ENCODE results near the gene KRT75. TPM values are rescaled to one million over a fixed set of nuclear protein-coding genes. Genes with fewer than 3 reads are reported as not detected.

Gene KRT75
- polyA plus RNA-seq, 2 of the 4 experiments (the other 2 are of a cell fraction) = not detected

DNA sequence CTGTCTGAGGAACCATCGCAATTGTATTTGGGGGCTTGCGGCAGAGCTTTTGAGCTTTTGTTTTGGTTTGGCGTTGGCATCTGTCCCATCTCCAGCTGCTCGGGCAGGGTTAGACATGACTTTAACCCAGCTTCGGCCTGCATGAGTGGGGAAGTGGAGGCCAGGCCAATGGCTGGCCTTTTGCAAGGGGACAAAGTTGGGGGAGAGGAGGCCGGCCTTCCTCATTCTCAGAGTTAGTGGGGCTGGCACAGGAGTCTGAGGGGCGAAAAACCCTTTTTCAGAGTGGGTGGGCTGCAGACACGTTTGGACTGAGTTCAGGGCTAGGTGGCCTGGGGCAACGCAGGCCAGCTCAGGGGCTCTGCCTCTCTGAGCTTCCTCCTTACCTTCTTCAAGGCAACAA is 33.3 kb downstream of the KRT75 start:
- POLR2A ChIA-PET = no interaction called here

DNA sequence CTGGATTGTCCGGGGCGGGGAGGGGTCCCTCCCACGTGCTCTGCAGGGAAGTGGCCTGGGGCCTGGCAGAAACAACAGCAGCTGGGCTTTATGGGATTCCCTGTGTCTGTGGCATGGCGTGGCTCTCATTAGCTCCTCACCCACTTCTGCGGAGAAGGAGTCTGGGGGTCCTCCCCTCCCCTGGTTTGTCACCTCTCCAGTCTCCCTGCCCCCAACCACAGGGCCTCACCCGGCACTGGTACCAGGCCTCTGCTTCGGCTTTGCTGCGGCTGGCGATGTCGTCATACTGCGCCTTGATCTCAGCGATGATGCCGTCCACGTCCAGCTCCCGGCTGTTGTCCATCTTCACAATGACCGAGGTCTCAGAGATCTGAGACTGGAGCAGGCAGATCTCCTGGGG is 34.4 kb downstream of the KRT75 start:
- ChIA-PET CTCF (interaction anchor here (0.6 to 46.1 kb wide), 7 partner anchors 10 to 474 kb away, joined by 3 to 1221 read pairs (median 6); no protein-coding TSS in a partner anchor), POLR2A (no interaction called here)
- Histone ChIP-seq H3K4me1 (peaks cover 6% of the 10 kb centered on the region; the same call in 1 of the 3 replicates), H3K4me2 (no peak overlapping the region), H3K9me3 (no peaks in the 10 kb centered on the region), H3K27ac (no peak overlapping the region), H3K4me3 (no peak overlapping the region)
- DNase-seq (ENCODE audit: low read depth in 1 of 2, low spot score in 1 of 2) = no peak
- FAIRE-seq = no peak
- ATAC-seq = no peak
- WGBS (ENCODE audit: missing lambda C conversion rate) = 90% methylated on average over 16 of the region's 16 CpGs
- TF ChIP-seq, protein P1, sequence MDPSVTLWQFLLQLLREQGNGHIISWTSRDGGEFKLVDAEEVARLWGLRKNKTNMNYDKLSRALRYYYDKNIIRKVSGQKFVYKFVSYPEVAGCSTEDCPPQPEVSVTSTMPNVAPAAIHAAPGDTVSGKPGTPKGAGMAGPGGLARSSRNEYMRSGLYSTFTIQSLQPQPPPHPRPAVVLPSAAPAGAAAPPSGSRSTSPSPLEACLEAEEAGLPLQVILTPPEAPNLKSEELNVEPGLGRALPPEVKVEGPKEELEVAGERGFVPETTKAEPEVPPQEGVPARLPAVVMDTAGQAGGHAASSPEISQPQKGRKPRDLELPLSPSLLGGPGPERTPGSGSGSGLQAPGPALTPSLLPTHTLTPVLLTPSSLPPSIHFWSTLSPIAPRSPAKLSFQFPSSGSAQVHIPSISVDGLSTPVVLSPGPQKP (IDR thresholded peaks at IDR 0.05; ENCODE audit: low read depth, low read length) = no peak
- TF ChIP-seq EHMT2 (IDR thresholded peaks at IDR 0.05; ENCODE audit: low read depth) (no peak), RCOR1 (IDR thresholded peaks at IDR 0.05; ENCODE audit: low read depth, low read length) (no peak), PHF8 (IDR thresholded peaks at IDR 0.05; ENCODE audit: borderline replicate concordance, low read depth) (no peak), JUN (IDR thresholded peaks at IDR 0.05) (no peak), SREBF2 (IDR thresholded peaks at IDR 0.05) (no peak), SMC3 (IDR thresholded peaks at IDR 0.05) (no peak)
- TF ChIP-seq, protein P2, sequence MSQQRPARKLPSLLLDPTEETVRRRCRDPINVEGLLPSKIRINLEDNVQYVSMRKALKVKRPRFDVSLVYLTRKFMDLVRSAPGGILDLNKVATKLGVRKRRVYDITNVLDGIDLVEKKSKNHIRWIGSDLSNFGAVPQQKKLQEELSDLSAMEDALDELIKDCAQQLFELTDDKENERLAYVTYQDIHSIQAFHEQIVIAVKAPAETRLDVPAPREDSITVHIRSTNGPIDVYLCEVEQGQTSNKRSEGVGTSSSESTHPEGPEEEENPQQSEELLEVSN (IDR thresholded peaks at IDR 0.05; ENCODE audit: borderline replicate concordance, low read depth) = no peak
- TF ChIP-seq, protein P3, sequence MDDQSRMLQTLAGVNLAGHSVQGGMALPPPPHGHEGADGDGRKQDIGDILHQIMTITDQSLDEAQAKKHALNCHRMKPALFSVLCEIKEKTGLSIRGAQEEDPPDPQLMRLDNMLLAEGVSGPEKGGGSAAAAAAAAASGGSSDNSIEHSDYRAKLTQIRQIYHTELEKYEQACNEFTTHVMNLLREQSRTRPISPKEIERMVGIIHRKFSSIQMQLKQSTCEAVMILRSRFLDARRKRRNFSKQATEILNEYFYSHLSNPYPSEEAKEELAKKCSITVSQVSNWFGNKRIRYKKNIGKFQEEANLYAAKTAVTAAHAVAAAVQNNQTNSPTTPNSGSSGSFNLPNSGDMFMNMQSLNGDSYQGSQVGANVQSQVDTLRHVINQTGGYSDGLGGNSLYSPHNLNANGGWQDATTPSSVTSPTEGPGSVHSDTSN (IDR thresholded peaks at IDR 0.05) = no peak

More for the DNA sequence above, 33.3 kb downstream of the KRT75 start:
- CTCF ChIA-PET = interaction anchor here (0.7 to 46.1 kb wide), 10 partner anchors 11 to 473 kb away, joined by 3 to 1221 read pairs (median 6); partner anchors contain the start of gene KRT84
- H3K4me1 ChIP-seq = peaks cover 6% of the 10 kb centered on the region; the same call in 1 of the 3 replicates
- no peak for TF ChIP-seq MAFK (IDR thresholded peaks at IDR 0.05; ENCODE audit: partially characterized antibody)
- TF ChIP-seq HOXA7 (CRISPR knock-in tag; IDR thresholded peaks at IDR 0.05) = no peak
- no peak for TF ChIP-seq PHF8 (IDR thresholded peaks at IDR 0.05; ENCODE audit: borderline replicate concordance, low read depth)
- TF ChIP-seq, protein P4, sequence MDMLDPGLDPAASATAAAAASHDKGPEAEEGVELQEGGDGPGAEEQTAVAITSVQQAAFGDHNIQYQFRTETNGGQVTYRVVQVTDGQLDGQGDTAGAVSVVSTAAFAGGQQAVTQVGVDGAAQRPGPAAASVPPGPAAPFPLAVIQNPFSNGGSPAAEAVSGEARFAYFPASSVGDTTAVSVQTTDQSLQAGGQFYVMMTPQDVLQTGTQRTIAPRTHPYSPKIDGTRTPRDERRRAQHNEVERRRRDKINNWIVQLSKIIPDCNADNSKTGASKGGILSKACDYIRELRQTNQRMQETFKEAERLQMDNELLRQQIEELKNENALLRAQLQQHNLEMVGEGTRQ (IDR thresholded peaks at IDR 0.05) = no peak
- TF ChIP-seq POLR2A (IDR thresholded peaks at IDR 0.05; ENCODE audit: low read length) = no peak
- TF ChIP-seq, protein P5, sequence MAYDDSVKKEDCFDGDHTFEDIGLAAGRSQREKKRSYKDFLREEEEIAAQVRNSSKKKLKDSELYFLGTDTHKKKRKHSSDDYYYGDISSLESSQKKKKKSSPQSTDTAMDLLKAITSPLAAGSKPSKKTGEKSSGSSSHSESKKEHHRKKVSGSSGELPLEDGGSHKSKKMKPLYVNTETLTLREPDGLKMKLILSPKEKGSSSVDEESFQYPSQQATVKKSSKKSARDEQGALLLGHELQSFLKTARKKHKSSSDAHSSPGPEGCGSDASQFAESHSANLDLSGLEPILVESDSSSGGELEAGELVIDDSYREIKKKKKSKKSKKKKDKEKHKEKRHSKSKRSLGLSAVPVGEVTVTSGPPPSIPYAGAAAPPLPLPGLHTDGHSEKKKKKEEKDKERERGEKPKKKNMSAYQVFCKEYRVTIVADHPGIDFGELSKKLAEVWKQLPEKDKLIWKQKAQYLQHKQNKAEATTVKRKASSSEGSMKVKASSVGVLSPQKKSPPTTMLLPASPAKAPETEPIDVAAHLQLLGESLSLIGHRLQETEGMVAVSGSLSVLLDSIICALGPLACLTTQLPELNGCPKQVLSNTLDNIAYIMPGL (CRISPR knock-in tag; IDR thresholded peaks at IDR 0.05; ENCODE audit: borderline replicate concordance) = no peak
- no peak for TF ChIP-seq POLR2AphosphoS2 (conservative IDR thresholded peaks at IDR 0.05; ENCODE audit: low read length)
- TF ChIP-seq, protein P6, sequence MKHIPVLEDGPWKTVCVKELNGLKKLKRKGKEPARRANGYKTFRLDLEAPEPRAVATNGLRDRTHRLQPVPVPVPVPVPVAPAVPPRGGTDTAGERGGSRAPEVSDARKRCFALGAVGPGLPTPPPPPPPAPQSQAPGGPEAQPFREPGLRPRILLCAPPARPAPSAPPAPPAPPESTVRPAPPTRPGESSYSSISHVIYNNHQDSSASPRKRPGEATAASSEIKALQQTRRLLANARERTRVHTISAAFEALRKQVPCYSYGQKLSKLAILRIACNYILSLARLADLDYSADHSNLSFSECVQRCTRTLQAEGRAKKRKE (CRISPR knock-in tag; IDR thresholded peaks at IDR 0.05; ENCODE audit: low read depth) = no peak
- no peak for TF ChIP-seq TFCP2L1 (CRISPR knock-in tag; IDR thresholded peaks at IDR 0.05)
- TF ChIP-seq, protein P7, sequence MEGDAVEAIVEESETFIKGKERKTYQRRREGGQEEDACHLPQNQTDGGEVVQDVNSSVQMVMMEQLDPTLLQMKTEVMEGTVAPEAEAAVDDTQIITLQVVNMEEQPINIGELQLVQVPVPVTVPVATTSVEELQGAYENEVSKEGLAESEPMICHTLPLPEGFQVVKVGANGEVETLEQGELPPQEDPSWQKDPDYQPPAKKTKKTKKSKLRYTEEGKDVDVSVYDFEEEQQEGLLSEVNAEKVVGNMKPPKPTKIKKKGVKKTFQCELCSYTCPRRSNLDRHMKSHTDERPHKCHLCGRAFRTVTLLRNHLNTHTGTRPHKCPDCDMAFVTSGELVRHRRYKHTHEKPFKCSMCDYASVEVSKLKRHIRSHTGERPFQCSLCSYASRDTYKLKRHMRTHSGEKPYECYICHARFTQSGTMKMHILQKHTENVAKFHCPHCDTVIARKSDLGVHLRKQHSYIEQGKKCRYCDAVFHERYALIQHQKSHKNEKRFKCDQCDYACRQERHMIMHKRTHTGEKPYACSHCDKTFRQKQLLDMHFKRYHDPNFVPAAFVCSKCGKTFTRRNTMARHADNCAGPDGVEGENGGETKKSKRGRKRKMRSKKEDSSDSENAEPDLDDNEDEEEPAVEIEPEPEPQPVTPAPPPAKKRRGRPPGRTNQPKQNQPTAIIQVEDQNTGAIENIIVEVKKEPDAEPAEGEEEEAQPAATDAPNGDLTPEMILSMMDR (IDR thresholded peaks at IDR 0.05) = no peak
- TF ChIP-seq BHLHE40 (IDR thresholded peaks at IDR 0.05; ENCODE audit: low read depth, low read length) = no peak
- TF ChIP-seq, protein P8, sequence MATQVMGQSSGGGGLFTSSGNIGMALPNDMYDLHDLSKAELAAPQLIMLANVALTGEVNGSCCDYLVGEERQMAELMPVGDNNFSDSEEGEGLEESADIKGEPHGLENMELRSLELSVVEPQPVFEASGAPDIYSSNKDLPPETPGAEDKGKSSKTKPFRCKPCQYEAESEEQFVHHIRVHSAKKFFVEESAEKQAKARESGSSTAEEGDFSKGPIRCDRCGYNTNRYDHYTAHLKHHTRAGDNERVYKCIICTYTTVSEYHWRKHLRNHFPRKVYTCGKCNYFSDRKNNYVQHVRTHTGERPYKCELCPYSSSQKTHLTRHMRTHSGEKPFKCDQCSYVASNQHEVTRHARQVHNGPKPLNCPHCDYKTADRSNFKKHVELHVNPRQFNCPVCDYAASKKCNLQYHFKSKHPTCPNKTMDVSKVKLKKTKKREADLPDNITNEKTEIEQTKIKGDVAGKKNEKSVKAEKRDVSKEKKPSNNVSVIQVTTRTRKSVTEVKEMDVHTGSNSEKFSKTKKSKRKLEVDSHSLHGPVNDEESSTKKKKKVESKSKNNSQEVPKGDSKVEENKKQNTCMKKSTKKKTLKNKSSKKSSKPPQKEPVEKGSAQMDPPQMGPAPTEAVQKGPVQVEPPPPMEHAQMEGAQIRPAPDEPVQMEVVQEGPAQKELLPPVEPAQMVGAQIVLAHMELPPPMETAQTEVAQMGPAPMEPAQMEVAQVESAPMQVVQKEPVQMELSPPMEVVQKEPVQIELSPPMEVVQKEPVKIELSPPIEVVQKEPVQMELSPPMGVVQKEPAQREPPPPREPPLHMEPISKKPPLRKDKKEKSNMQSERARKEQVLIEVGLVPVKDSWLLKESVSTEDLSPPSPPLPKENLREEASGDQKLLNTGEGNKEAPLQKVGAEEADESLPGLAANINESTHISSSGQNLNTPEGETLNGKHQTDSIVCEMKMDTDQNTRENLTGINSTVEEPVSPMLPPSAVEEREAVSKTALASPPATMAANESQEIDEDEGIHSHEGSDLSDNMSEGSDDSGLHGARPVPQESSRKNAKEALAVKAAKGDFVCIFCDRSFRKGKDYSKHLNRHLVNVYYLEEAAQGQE (IDR thresholded peaks at IDR 0.05) = no peak
- no peak for TF ChIP-seq ZC3H11A (IDR thresholded peaks at IDR 0.05)
- no peak for TF ChIP-seq KDM1A (IDR thresholded peaks at IDR 0.05; ENCODE audit: low read depth)
- TF ChIP-seq RFX5 (IDR thresholded peaks at IDR 0.05) = no peak
- TF ChIP-seq MYC (IDR thresholded peaks at IDR 0.05; ENCODE audit: borderline replicate concordance, low read length) = no peak
- no peak overlapping the region for H3K4me2 ChIP-seq
- no peak for ATAC-seq
- H3K27ac ChIP-seq = no peak overlapping the region
- H3K9me3 ChIP-seq = no peaks in the 10 kb centered on the region
- 86% methylated on average over 9 of the region's 9 CpGs for WGBS (ENCODE audit: missing lambda C conversion rate)
- DNase-seq (ENCODE audit: low read depth in 1 of 2, low spot score in 1 of 2) = no peak
- no peak for FAIRE-seq
- H3K4me3 ChIP-seq = no peak overlapping the region
